ENCODE measurements around the gene GUCA2B.

The GUCA2B gene

GRCh38 chr1:42152907-42153600, at the start of gene GUCA2B:
GUCA2B (plus strand) TSS chr1:42153410; CDS start chr1:42153451, 41 bp downstream.
- H3K4me3 ChIP-seq (ENCODE audit: low read depth, low read length), result no peak within 1 kb of the TSS
- TF ChIP-seq CTCF (conservative IDR thresholded peaks at IDR 0.05; ENCODE audit: low read depth, low read length), result no peak
- DNase-seq (ENCODE audit: low read depth), result no peak

- no peak for DNase-seq (ENCODE audit: low read depth)
- TF ChIP-seq CTCF (conservative IDR thresholded peaks at IDR 0.05; ENCODE audit: low read depth, low read length), result no peak
- H3K4me3 ChIP-seq (ENCODE audit: low read depth, low read length), result no peak overlapping the region
Measured at GRCh38 chr1:42105025-42105424, 48.2 kb upstream of the GUCA2B start.

- no peak for DNase-seq (ENCODE audit: low read depth)
- no peak for TF ChIP-seq CTCF (conservative IDR thresholded peaks at IDR 0.05; ENCODE audit: low read depth, low read length)
- H3K4me3 ChIP-seq (ENCODE audit: low read depth, low read length), result no peak overlapping the region
Measured at GRCh38 chr1:42108309-42108708, 44.9 kb upstream of the GUCA2B start.

GRCh38 chr1:42109600-42109999, 43.6 kb upstream of the GUCA2B start:
- TF ChIP-seq CTCF (conservative IDR thresholded peaks at IDR 0.05; ENCODE audit: low read depth, low read length), result no peak
- no peak overlapping the region for H3K4me3 ChIP-seq (ENCODE audit: low read depth, low read length)
- no peak for DNase-seq (ENCODE audit: low read depth)

GRCh38 chr1:42114229-42114628, 39.0 kb upstream of the GUCA2B start:
- DNase-seq (ENCODE audit: low read depth), result no peak
- TF ChIP-seq CTCF (conservative IDR thresholded peaks at IDR 0.05; ENCODE audit: low read depth, low read length), result no peak

GRCh38 chr1:42117214-42117613, 36.0 kb upstream of the GUCA2B start:
- no peak for DNase-seq (ENCODE audit: low read depth)
- no peak for TF ChIP-seq CTCF (conservative IDR thresholded peaks at IDR 0.05; ENCODE audit: low read depth, low read length)
- no peak overlapping the region for H3K4me3 ChIP-seq (ENCODE audit: low read depth, low read length)

More at GRCh38 chr1:42114229-42114628, 39.0 kb upstream of the GUCA2B start:
- no peak overlapping the region for H3K4me3 ChIP-seq (ENCODE audit: low read depth, low read length)

GRCh38 chr1:42118125-42118524, 35.1 kb upstream of the GUCA2B start:
- no peak overlapping the region for H3K4me3 ChIP-seq (ENCODE audit: low read depth, low read length)
- no peak for TF ChIP-seq CTCF (conservative IDR thresholded peaks at IDR 0.05; ENCODE audit: low read depth, low read length)
- no peak for DNase-seq (ENCODE audit: low read depth)
